ENCODE data around the gene POU3F2. TPM values are rescaled to one million over a fixed set of nuclear protein-coding genes. Genes with fewer than 3 reads are reported as not detected.

Gene POU3F2
- polyA plus RNA-seq, 1 donor = 0.06 TPM

DNA sequence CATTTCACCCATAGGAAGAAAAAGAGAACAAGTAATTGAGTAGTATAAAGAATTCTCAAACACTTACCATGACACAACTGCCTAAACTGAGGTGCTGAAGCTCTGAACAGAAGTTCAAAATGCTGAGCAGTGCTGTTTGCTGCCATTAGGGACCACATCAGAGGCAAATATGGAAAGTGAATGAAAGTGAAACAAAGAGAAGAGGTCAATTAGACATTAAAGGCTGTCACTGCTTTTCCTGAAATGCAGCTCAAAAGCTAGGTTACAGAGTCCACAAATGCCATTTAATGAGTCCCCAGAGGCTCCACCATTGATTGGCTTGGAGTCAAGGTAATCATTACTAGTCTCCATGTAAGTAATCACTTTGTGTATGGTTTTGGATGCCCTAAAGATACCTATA is 46.1 kb downstream of the POU3F2 start:
- H3K27ac ChIP-seq (ENCODE audit: low read length) = no peak overlapping the region
- H3K4me3 ChIP-seq (ENCODE audit: low read length) = no peak overlapping the region
- peaks cover 15% of the 10 kb centered on the region for H3K36me3 ChIP-seq (ENCODE audit: control insufficient read depth, insufficient read depth, low read length)
- no peaks in the 10 kb centered on the region for H3K4me1 ChIP-seq (ENCODE audit: control insufficient read depth, insufficient read depth, low read length)
- H3K9me3 ChIP-seq (ENCODE audit: control insufficient read depth, low read depth, low read length) = no peaks in the 10 kb centered on the region
- peak in 1 of 2 donors; percentile 34 for DNase-seq
- H3K27me3 ChIP-seq (ENCODE audit: control insufficient read depth, insufficient read depth, low read length) = no peaks in the 10 kb centered on the region

DNA sequence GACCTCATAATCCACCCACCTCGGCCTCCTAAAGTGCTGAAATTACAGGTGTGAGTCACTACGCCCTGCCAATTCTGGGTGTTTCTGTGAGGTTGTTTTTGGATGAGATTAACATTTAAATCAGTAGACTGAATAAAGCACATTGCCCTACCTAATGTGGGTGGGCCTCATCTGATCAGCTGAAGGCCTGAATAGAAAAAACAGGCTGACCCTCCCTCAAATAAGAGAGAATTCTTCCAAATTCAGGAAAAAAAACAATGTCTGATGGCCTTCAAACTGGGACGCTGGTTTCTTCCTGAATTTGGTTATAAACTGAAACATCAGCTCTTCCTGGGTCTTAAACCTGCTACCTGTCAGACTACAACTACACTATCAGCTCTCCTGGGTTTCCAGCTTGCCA is 51.0 kb downstream of the POU3F2 start:
- no peak for DNase-seq

DNA sequence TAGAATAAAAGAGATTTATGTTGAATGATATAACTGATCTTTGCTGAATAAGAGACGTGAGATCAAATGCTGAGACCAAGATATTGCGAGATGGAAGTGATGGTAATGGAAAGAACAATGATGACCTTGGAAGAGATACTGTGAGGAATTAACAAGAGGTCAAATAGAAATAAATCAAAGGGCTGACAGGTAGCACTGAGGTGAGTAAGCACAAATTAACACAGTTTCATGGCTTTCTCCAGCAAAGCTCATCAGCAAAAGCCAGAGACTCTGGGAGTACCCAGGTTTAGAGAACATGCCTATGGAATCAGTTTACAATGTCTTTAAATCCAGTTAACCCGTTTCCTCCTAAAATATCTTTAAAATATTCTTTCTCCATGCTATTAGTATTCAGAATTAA is 53.3 kb downstream of the POU3F2 start:
- H3K4me3 ChIP-seq (ENCODE audit: low read length) = no peak overlapping the region

More for the DNA sequence above, 51.0 kb downstream of the POU3F2 start:
- whole genome bisulfite sequencing (ENCODE audit: insufficient coverage, low lambda C conversion rate) = no CpG with 5 or more reads among the region's 3 CpGs
- no peak overlapping the region for H3K4me3 ChIP-seq (ENCODE audit: low read length)
- H3K36me3 ChIP-seq (ENCODE audit: control insufficient read depth, insufficient read depth, low read length) = peaks cover 15% of the 10 kb centered on the region
- no peaks in the 10 kb centered on the region for H3K4me1 ChIP-seq (ENCODE audit: control insufficient read depth, insufficient read depth, low read length)
- H3K9me3 ChIP-seq (ENCODE audit: control insufficient read depth, low read depth, low read length) = no peaks in the 10 kb centered on the region
- H3K27ac ChIP-seq (ENCODE audit: low read length) = no peak overlapping the region
- no peaks in the 10 kb centered on the region for H3K27me3 ChIP-seq (ENCODE audit: control insufficient read depth, insufficient read depth, low read length)

More for the DNA sequence above, 53.3 kb downstream of the POU3F2 start:
- no peak overlapping the region for H3K27ac ChIP-seq (ENCODE audit: low read length)
- H3K9me3 ChIP-seq (ENCODE audit: control insufficient read depth, low read depth, low read length) = no peaks in the 10 kb centered on the region
- H3K27me3 ChIP-seq (ENCODE audit: control insufficient read depth, insufficient read depth, low read length) = no peaks in the 10 kb centered on the region
- peaks cover 29% of the 10 kb centered on the region for H3K36me3 ChIP-seq (ENCODE audit: control insufficient read depth, insufficient read depth, low read length)
- no peak for DNase-seq
- WGBS (ENCODE audit: insufficient coverage, low lambda C conversion rate) = 91% methylated on average over 3 of the region's 3 CpGs
- no peaks in the 10 kb centered on the region for H3K4me1 ChIP-seq (ENCODE audit: control insufficient read depth, insufficient read depth, low read length)

Other genes starting within 250 kb of the POU3F2 start
- gene FBXL4, start 113.4 kb downstream of the POU3F2 start, polyA plus RNA-seq = 14.2 TPM